ENCODE measurements around the gene HNRNPC.
A peak's percentile ranks its signal among the peaks of the same experiment; 100 is the strongest.
"Not testable (repeated sequence)": the region's sequence is repeated elsewhere in the genome, so short reads cannot be mapped to it uniquely, and the experiment has no call there.

Gene HNRNPC

DNA sequence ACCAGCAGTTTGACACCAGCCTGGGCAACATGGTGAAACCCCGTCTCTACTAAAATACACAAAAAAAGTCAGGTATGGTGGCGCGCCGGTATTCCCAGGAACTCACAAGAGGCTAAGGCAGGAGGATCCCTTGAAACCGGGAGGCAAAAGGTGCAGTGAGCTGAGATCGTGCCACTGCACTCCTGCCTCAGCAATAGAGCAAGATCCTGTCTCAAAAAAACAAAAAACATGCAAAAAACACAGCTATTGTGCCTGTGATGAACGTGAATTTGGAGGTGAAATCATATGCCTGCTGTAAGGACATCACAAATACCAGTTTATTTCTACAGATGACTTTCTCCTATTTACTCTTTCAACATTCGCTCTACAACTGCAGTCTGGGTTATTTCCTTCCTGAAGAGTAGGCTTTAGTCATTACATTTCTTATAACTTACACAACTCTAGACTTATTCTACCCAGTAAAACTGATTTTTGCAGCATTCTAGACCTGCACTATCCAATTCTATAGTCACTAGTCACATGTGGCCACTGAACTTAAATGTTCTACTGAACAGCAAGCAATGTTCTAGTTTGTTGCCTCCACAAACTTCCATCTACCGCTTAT is 48.3 kb downstream of the HNRNPC start:
- peaks cover 46% of the 10 kb centered on the region for H3K4me1 ChIP-seq (ENCODE audit: control insufficient read depth, insufficient read depth, low read length)
- peaks cover 96% of the 10 kb centered on the region for H3K36me3 ChIP-seq (ENCODE audit: control insufficient read depth, insufficient read depth, low read length, severe bottlenecking)
- no peaks in the 10 kb centered on the region for H3K9me3 ChIP-seq (ENCODE audit: control insufficient read depth, low read length)
- H3K4me3 ChIP-seq (ENCODE audit: low read length): no peak overlapping the region
- no peaks in the 10 kb centered on the region for H3K27me3 ChIP-seq (replicated peaks; ENCODE audit: control insufficient read depth, insufficient read depth, low read length)
- DNase-seq (ENCODE audit: low read depth): no peak
- no peak overlapping the region for H3K9ac ChIP-seq (ENCODE audit: low read length)

DNA sequence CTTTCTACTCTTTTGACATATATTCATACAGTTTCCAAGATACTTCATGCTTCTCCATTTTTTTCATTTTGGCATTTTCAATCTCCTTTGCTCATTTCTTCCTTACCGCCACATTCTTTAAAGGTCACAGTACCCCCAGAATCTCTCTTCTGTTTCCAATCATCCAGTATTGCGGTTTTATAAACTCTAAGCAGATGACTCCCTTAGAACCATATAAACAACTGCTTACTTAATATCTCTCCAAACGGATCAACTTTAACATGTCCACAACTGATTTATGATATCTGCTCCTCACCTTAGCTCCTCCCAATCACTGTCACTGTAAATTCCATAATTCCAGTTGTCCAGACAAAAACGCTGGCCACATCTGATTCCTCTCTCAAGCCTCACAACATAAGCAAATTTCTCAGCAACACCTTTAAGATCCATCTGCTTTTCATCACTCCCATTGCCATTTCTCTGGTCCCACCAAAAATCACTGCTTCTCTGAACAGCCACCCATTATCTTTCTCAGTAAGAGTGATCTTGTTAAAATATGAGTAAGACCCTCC is 49.6 kb downstream of the HNRNPC start:
- Histone ChIP-seq H3K4me3 (ENCODE audit: low read length) (no peak overlapping the region), H3K9me3 (ENCODE audit: control insufficient read depth, low read length) (no peaks in the 10 kb centered on the region), H3K9ac (ENCODE audit: low read length) (no peak overlapping the region), H3K27me3 (replicated peaks; ENCODE audit: control insufficient read depth, insufficient read depth, low read length) (no peaks in the 10 kb centered on the region), H3K4me1 (ENCODE audit: control insufficient read depth, insufficient read depth, low read length) (peaks cover 53% of the 10 kb centered on the region), H3K36me3 (ENCODE audit: control insufficient read depth, insufficient read depth, low read length, severe bottlenecking) (peaks cover 96% of the 10 kb centered on the region)
- DNase-seq (ENCODE audit: low read depth): peak; percentile 46

DNA sequence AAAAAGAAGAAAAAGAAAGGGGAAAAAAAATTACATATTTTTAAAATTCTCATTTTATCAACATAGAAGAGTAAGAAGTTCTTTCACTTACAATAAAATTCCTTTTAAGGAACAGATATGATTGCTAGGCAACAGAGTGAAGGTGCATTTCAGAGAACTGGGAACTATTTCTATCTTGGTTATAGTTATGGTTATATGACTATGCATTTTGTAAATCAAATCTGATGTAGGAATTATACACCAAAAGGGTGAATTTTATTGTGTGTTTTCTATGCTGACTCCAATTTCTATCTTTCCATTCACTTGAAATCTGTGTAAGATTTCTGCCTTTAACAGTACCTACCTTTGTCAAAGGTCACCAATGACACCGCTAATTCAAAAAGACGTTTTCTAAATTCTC is 50.1 kb downstream of the HNRNPC start:
- H3K9me3 ChIP-seq (ENCODE audit: control insufficient read depth, low read length): no peaks in the 10 kb centered on the region
- no peak overlapping the region for H3K9ac ChIP-seq (ENCODE audit: low read length)
- no peak overlapping the region for H3K4me3 ChIP-seq (ENCODE audit: low read length)
- peaks cover 58% of the 10 kb centered on the region for H3K4me1 ChIP-seq (ENCODE audit: control insufficient read depth, insufficient read depth, low read length)
- no peaks in the 10 kb centered on the region for H3K27me3 ChIP-seq (replicated peaks; ENCODE audit: control insufficient read depth, insufficient read depth, low read length)
- peaks cover 96% of the 10 kb centered on the region for H3K36me3 ChIP-seq (ENCODE audit: control insufficient read depth, insufficient read depth, low read length, severe bottlenecking)
- DNase-seq (ENCODE audit: low read depth): peak; percentile 17

DNA sequence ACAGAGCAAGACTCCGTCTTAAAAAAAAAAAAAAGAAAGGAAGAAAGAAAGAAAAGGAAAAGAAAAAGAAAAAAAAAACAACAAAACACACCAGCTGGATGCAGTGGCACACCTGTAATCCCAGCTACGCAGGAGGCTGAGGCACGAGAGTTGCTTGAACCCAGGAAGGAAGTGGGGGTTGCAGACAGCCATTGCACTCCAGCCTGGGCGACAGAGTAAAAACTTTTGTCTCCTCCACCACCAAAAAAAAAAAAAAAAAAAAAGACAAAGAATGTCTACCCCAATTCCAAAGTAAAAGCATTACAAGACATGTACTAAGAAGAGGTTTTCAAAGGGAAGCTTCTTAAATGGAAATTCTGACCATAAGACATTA is 53.4 kb downstream of the HNRNPC start:
- no peaks in the 10 kb centered on the region for H3K27me3 ChIP-seq (replicated peaks; ENCODE audit: control insufficient read depth, insufficient read depth, low read length)
- H3K4me1 ChIP-seq (ENCODE audit: control insufficient read depth, insufficient read depth, low read length): peaks cover 50% of the 10 kb centered on the region
- H3K9ac ChIP-seq (ENCODE audit: low read length): no peak overlapping the region
- peaks cover 96% of the 10 kb centered on the region for H3K36me3 ChIP-seq (ENCODE audit: control insufficient read depth, insufficient read depth, low read length, severe bottlenecking)
- no peak overlapping the region for H3K4me3 ChIP-seq (ENCODE audit: low read length)
- no peaks in the 10 kb centered on the region for H3K9me3 ChIP-seq (ENCODE audit: control insufficient read depth, low read length)
- no peak for DNase-seq (ENCODE audit: low read depth)

DNA sequence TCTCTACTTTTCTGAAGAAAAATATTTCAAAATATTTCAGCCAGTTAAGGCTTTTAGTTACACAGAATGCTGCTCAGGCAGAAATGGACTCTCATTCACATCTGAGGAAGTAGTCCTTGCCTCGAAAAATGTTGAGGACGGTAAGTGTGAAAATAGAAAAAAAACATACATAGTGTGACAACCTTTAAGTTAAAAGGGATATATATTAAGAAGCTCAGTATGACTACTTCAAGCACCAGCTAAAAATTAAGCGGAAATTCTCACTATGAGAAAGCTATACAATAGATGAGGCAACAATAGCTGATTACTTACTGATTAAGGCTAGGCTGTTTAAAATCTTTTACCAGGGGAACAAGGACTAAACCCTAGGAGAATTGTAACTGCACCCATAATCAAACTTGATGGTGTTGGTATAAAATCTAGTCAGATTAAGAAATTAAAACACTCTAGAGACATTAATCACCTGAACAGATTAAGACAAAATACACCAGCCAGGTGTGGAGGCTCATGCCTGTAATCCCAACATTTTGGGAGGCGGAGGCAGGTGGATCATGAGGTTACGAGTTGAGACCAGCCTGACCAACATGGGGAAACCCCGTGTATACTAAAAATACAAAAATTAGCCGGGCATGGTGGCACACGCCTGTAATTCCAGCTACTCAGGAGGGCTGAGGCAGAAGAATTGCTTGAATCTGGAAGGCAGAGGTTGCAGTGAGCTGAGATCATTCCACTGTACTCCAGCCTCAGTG is 53.9 kb downstream of the HNRNPC start:
- Histone ChIP-seq H3K36me3 (ENCODE audit: control insufficient read depth, insufficient read depth, low read length, severe bottlenecking) (peaks cover 93% of the 10 kb centered on the region), H3K27me3 (replicated peaks; ENCODE audit: control insufficient read depth, insufficient read depth, low read length) (no peaks in the 10 kb centered on the region), H3K4me1 (ENCODE audit: control insufficient read depth, insufficient read depth, low read length) (peaks cover 45% of the 10 kb centered on the region), H3K9me3 (ENCODE audit: control insufficient read depth, low read length) (no peaks in the 10 kb centered on the region), H3K4me3 (ENCODE audit: low read length) (no peak overlapping the region), H3K9ac (ENCODE audit: low read length) (no peak overlapping the region)
- DNase-seq (ENCODE audit: low read depth): no peak

DNA sequence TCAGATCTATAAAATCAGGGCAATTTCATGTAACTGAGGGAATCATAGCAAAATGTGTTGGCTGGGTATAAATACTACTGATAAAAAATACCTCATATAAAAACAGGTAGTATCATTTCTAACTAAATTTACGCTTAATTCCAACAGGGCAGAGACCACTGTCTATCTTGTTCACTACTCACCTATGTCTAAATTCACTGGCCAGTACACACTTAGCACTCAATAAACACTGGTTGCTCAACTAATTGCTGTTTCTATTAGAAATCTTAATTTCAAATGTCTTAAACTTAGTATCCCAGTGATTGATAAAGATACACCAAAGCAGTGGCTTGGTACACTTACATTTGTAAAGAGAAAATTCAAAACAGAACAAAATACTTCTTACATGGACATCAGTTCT is 55.6 kb downstream of the HNRNPC start:
- peaks cover 28% of the 10 kb centered on the region for H3K4me1 ChIP-seq (ENCODE audit: control insufficient read depth, insufficient read depth, low read length)
- no peak overlapping the region for H3K4me3 ChIP-seq (ENCODE audit: low read length)
- no peak for DNase-seq (ENCODE audit: low read depth)
- no peaks in the 10 kb centered on the region for H3K9me3 ChIP-seq (ENCODE audit: control insufficient read depth, low read length)
- no peaks in the 10 kb centered on the region for H3K27me3 ChIP-seq (replicated peaks; ENCODE audit: control insufficient read depth, insufficient read depth, low read length)
- no peak overlapping the region for H3K9ac ChIP-seq (ENCODE audit: low read length)
- peaks cover 96% of the 10 kb centered on the region for H3K36me3 ChIP-seq (ENCODE audit: control insufficient read depth, insufficient read depth, low read length, severe bottlenecking)

DNA sequence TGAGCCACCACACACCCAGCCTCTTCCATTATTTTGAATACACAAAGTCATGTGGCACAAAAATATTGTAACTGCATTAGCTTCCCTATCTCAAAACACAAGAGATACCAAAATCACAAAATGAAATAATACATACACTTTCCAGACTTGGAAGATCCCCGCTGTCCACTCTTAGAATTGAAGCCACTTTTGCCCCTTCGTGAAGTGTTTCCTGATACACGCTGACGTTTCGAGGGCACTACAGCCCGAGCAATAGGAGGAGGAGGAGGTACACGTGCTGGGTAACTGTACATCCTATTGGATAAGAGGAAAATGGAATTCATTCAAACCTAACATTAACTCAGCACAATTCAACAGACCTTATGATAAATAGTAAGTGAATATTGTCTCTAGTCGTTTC is 56.4 kb downstream of the HNRNPC start:
- DNase-seq (ENCODE audit: low read depth); H3K9me3 ChIP-seq (ENCODE audit: control insufficient read depth, low read length); H3K4me3 ChIP-seq (ENCODE audit: low read length); H3K9ac ChIP-seq (ENCODE audit: low read length); H3K27me3 ChIP-seq (replicated peaks; ENCODE audit: control insufficient read depth, insufficient read depth, low read length): not testable (repeated sequence)
- Histone ChIP-seq H3K4me1 (ENCODE audit: control insufficient read depth, insufficient read depth, low read length) (peaks cover 20% of the 10 kb centered on the region), H3K36me3 (ENCODE audit: control insufficient read depth, insufficient read depth, low read length, severe bottlenecking) (peaks cover 97% of the 10 kb centered on the region)

DNA sequence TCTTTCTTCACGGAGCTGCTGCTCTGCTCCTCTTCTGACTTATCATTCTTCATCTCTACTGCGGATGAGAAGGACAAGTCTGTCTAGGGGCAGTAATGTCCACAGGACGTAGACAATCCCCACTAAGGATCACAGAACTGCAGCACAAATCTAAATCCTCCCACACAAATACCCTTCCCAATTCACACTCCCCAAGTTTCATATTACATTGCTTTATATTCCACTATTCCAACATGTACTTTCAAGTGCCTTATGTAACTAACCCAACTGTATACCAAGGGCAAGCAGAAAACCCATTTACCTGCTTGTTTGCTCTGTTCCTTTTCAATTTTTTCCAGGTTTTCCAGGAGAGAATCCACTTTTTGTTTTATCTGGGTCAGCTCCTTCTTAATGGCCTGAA is 57.7 kb downstream of the HNRNPC start:
- Histone ChIP-seq H3K9ac (ENCODE audit: low read length) (no peak overlapping the region), H3K4me3 (ENCODE audit: low read length) (no peak overlapping the region), H3K9me3 (ENCODE audit: control insufficient read depth, low read length) (no peaks in the 10 kb centered on the region), H3K4me1 (ENCODE audit: control insufficient read depth, insufficient read depth, low read length) (peaks cover 12% of the 10 kb centered on the region), H3K27me3 (replicated peaks; ENCODE audit: control insufficient read depth, insufficient read depth, low read length) (no peaks in the 10 kb centered on the region), H3K36me3 (ENCODE audit: control insufficient read depth, insufficient read depth, low read length, severe bottlenecking) (peaks cover 97% of the 10 kb centered on the region)
- DNase-seq (ENCODE audit: low read depth): no peak

DNA sequence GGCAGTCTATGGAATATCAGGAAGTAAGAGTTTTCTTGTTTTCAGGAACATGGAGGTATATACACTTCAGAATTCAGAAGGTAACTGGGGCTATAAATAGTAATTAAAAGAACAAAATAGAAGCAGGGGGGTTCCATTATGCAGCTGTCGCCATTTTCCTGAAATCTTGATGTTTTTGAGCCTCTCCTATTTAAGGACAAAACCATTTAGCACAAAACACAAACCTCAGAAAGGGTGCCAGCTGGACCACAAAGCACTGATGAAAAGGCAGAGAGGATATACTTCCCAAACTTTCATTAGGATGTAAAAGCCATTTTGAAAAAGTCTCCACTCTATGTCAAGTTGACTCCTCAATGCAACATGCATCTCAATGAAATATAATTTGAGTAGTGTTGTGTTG is 59.2 kb downstream of the HNRNPC start:
- no peak for DNase-seq (ENCODE audit: low read depth)
- no peaks in the 10 kb centered on the region for H3K9me3 ChIP-seq (ENCODE audit: control insufficient read depth, low read length)
- no peak overlapping the region for H3K9ac ChIP-seq (ENCODE audit: low read length)
- H3K27me3 ChIP-seq (replicated peaks; ENCODE audit: control insufficient read depth, insufficient read depth, low read length): no peaks in the 10 kb centered on the region
- peaks cover 9% of the 10 kb centered on the region for H3K4me1 ChIP-seq (ENCODE audit: control insufficient read depth, insufficient read depth, low read length)
- peaks cover 97% of the 10 kb centered on the region for H3K36me3 ChIP-seq (ENCODE audit: control insufficient read depth, insufficient read depth, low read length, severe bottlenecking)
- H3K4me3 ChIP-seq (ENCODE audit: low read length): no peak overlapping the region

DNA sequence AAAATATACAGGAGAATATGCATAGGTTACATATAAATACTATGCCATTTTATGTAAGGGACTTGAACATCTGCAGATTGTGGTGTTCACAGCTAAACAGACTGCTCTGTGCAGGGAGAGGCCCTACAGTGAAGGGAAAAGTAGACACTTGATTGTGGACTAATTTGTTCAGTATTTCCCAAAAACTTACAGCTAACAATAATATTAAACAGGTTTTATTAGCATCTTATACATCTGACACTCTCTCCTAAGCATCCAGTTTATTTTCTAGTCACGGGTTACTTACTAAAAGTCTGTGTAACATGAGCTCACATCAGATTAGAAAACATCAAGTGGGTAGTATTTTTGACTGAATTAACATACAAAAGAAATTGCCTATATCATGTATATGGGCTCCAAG is 60.1 kb downstream of the HNRNPC start:
- DNase-seq (ENCODE audit: low read depth): no peak
- H3K4me3 ChIP-seq (ENCODE audit: low read length): no peak overlapping the region
- peaks cover 97% of the 10 kb centered on the region for H3K36me3 ChIP-seq (ENCODE audit: control insufficient read depth, insufficient read depth, low read length, severe bottlenecking)
- H3K27me3 ChIP-seq (replicated peaks; ENCODE audit: control insufficient read depth, insufficient read depth, low read length): no peaks in the 10 kb centered on the region
- H3K4me1 ChIP-seq (ENCODE audit: control insufficient read depth, insufficient read depth, low read length): peaks cover under 1% of the 10 kb centered on the region
- H3K9me3 ChIP-seq (ENCODE audit: control insufficient read depth, low read length): no peaks in the 10 kb centered on the region
- H3K9ac ChIP-seq (ENCODE audit: low read length): no peak overlapping the region

DNA sequence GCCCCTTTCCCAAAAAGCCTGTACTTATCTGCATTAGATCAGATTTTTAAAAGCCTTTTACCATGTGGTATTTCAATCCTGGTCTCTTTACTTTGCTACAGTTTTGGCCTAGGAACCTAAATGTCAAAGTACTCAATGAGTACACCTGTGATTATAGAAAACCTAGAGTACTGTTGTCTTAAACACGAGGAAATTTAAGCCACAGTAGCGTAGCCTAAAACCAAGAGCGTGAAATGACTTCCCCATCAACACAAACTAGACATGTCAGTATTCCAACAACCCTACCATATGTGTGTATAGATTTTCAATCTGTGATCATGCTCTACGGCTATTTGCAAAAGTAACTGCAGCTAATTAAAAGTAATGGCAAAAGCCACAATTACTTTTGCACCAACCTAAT is 60.7 kb downstream of the HNRNPC start:
- Histone ChIP-seq H3K9me3 (ENCODE audit: control insufficient read depth, low read length) (no peaks in the 10 kb centered on the region), H3K36me3 (ENCODE audit: control insufficient read depth, insufficient read depth, low read length, severe bottlenecking) (peaks cover 95% of the 10 kb centered on the region), H3K4me1 (ENCODE audit: control insufficient read depth, insufficient read depth, low read length) (no peaks in the 10 kb centered on the region), H3K4me3 (ENCODE audit: low read length) (no peak overlapping the region), H3K27me3 (replicated peaks; ENCODE audit: control insufficient read depth, insufficient read depth, low read length) (no peaks in the 10 kb centered on the region), H3K9ac (ENCODE audit: low read length) (no peak overlapping the region)
- no peak for DNase-seq (ENCODE audit: low read depth)

Data from adipocyte (in vitro differentiated cells).